NCI-H524 treated with DMSO at 0.1 percent for 48 hours (cell line): ENCODE results near the gene SNAPC2.
"Not testable (repeated sequence)": the region's sequence is repeated elsewhere in the genome, so short reads cannot be mapped to it uniquely, and the experiment has no call there.

Source experiments
- DNase-seq: peaks from one replicate; lab custom pipeline; 2025; lab: John Stamatoyannopoulos, UW

Gene SNAPC2

GRCh38 chr19:7908742-7909461, 11.2 kb upstream of the SNAPC2 start:
- no peak for DNase-seq

GRCh38 chr19:7909471-7910067, 10.6 kb upstream of the SNAPC2 start:
- no peak for DNase-seq

GRCh38 chr19:7910321-7911161, 9.6 kb upstream of the SNAPC2 start:
- DNase-seq, result no peak

GRCh38 chr19:7911508-7912143, 8.5 kb upstream of the SNAPC2 start:
- no peak for DNase-seq

GRCh38 chr19:7912144-7912696, 7.9 kb upstream of the SNAPC2 start:
- DNase-seq, result no peak

GRCh38 chr19:7912697-7913564, 7.2 kb upstream of the SNAPC2 start:
- no peak for DNase-seq

- no peak for DNase-seq
These were observed 6.5 kb upstream of the SNAPC2 start for GRCh38 chr19:7913652-7914051.

GRCh38 chr19:7914099-7914498, 6.0 kb upstream of the SNAPC2 start:
- no peak for DNase-seq

GRCh38 chr19:7914598-7915045, 5.5 kb upstream of the SNAPC2 start, which contains the start of gene TGFBR3L:
TGFBR3L (plus strand) TSS chr19:7914830.
- no peak for DNase-seq

GRCh38 chr19:7915250-7916102, 4.7 kb upstream of the SNAPC2 start:
- no peak for DNase-seq

- DNase-seq, result no peak
These were observed 3.8 kb upstream of the SNAPC2 start for GRCh38 chr19:7916103-7916954.

GRCh38 chr19:7916955-7917266, 3.2 kb upstream of the SNAPC2 start:
- no peak for DNase-seq

- no peak for DNase-seq
These were observed 2.7 kb upstream of the SNAPC2 start for GRCh38 chr19:7917267-7918061.

GRCh38 chr19:7918062-7918614, 2.0 kb upstream of the SNAPC2 start:
- DNase-seq, result not testable (repeated sequence)

- DNase-seq, result no peak
These were observed 1.3 kb upstream of the SNAPC2 start for GRCh38 chr19:7918615-7919421.

GRCh38 chr19:7920519-7921301, 572 bp downstream of the SNAPC2 start:
- DNase-seq, result peak; percentile 50
